GM21737 (cell line): ENCODE measurements around the gene UBN2.

ENCODE experiments used
- ATAC-seq: cut with Tn5 transposase; IDR thresholded peaks from one replicate; pipeline ENCODE4 v1.9.1; 2021; ENCODE audit warnings: mild to moderate bottlenecking, moderate library complexity; ENCODE audit not compliant: unreplicated experiment

UBN2 gene

GRCh38 chr7:139341776-139342226 lies 110.8 kb downstream of the UBN2 start:
- ATAC-seq = no peak

DNA sequence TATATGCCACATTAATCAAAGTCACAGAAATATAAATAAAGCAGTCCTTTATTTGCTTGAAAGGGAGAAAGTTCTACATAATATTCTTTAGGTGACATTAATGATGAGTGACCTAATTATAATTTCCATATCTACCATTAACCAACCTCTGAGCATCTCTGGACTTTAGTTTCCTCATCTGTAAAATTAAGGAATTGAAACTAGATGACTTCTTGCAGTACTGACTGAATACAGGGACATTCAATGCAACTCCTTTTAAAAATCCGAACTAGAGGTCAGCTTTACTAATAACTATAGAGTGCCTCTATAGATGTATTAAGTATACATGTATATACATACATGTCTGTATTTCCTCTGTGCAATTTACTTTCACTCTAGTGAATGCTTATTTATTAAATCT lies 114.0 kb downstream of the UBN2 start:
- ATAC-seq = no peak

DNA sequence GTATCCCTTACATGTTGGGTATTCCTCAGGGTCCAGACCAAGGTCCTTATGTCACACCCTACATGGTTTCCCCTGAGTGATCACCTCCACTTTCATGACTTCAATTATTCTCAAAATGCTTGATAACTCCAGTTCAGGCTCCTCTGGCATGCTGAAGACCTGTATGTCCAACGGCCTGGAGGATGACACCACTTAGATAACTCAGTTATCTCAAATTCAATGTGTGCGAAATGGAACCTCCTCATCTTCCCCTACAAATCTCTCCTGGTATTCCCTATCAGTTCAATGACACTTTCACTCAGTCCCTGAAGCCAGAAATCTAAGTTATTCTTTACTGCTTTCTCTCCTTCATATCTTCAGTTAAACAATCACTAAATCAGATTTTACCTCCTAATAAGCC lies 120.0 kb downstream of the UBN2 start:
- ATAC-seq = no peak

- ATAC-seq = no peak
Observed at GRCh38 chr7:139354729-139355128, 123.7 kb downstream of the UBN2 start.

DNA sequence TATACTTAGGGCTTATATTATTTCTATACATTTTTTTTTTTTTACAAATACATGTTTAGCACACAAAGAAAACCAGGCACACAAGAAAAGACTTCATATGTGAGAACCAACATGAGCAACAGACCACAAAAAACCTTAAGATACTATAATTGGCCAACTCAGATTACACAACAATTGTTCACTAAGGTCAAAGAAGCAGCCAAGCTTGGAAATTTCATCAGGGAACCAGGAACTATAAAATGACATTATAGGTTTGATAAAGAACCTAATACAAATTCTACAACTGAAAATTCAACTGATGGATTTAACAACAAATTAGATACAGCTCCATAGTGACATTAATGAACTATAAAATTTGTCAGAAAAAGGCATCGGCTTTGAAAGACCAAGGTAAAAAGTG lies 124.3 kb downstream of the UBN2 start:
- ATAC-seq = no peak
